ENCODE results near the gene TMEM253.

TMEM253 gene

DNA sequence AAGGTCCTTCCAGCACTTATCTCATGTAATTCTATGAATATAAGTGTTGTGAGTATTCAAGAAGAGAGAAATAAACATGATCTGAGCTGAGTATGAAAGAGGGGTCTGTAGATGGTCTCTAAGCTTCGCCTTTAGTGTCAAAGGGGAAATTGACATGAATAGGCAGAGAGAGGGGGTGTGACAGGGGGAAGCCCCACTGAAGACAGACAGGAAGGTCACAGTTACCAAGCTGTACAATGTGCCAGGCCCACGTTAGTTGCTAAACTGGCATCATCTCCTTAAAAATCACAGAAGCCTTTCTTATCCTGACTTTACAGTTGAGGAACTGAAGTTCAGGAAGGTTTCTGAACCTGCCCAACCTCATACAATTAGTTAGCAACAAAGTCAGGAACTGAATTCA is 23.2 kb upstream of the TMEM253 start:
- no peak overlapping the region for H3K4me3 ChIP-seq (ENCODE audit: low read length)
- TF ChIP-seq, protein P1, sequence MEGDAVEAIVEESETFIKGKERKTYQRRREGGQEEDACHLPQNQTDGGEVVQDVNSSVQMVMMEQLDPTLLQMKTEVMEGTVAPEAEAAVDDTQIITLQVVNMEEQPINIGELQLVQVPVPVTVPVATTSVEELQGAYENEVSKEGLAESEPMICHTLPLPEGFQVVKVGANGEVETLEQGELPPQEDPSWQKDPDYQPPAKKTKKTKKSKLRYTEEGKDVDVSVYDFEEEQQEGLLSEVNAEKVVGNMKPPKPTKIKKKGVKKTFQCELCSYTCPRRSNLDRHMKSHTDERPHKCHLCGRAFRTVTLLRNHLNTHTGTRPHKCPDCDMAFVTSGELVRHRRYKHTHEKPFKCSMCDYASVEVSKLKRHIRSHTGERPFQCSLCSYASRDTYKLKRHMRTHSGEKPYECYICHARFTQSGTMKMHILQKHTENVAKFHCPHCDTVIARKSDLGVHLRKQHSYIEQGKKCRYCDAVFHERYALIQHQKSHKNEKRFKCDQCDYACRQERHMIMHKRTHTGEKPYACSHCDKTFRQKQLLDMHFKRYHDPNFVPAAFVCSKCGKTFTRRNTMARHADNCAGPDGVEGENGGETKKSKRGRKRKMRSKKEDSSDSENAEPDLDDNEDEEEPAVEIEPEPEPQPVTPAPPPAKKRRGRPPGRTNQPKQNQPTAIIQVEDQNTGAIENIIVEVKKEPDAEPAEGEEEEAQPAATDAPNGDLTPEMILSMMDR (IDR thresholded peaks at IDR 0.05; ENCODE audit: insufficient read depth, low read depth, low read length, missing control alignments): no peak
- no peak for DNase-seq (ENCODE audit: low read depth)

DNA sequence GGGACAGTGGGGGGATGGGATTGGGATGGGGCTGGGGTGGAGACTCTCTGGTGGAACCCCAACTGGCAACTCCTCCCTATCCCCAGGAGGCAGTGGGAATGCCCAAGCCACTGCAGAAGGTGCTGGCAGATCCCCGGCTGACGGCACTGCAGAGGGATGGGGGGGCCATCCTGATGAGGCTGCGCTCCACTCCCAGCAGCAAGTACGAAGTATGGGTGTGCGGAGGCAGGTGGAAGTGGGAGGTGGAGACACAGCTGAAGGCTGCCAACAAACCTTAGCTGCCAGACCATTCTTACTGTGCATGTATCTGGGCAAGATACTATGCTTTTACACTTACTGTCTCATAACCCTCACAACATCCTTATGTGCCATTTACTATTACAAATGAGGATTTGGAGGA is 22.6 kb upstream of the TMEM253 start:
- no peak for DNase-seq (ENCODE audit: low read depth)
- H3K4me3 ChIP-seq (ENCODE audit: low read length): no peak overlapping the region
- TF ChIP-seq, protein P1 (IDR thresholded peaks at IDR 0.05; ENCODE audit: insufficient read depth, low read depth, low read length, missing control alignments): no peak

DNA sequence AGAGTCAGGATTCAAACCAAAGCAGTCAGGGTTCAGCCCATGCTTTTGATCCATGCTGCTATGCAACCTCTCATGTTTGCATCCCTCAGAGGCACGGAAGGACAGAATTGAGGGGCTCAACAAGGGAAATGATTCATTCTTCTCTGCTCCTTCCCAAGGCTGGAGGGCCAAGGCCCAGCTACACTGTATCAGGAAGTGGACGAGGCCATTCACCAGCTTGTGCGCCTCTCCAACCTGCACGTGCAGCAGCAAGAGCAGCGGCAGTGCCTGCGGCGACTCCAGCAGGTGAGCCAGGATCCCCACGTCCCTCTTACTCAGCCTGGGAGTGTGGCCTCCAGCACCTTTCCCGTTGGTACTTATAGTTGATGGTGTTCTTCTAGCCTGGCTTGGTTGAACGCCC is 22.1 kb upstream of the TMEM253 start:
- TF ChIP-seq, protein P1 (IDR thresholded peaks at IDR 0.05; ENCODE audit: insufficient read depth, low read depth, low read length, missing control alignments): no peak
- H3K4me3 ChIP-seq (ENCODE audit: low read length): no peak overlapping the region
- no peak for DNase-seq (ENCODE audit: low read depth)

DNA sequence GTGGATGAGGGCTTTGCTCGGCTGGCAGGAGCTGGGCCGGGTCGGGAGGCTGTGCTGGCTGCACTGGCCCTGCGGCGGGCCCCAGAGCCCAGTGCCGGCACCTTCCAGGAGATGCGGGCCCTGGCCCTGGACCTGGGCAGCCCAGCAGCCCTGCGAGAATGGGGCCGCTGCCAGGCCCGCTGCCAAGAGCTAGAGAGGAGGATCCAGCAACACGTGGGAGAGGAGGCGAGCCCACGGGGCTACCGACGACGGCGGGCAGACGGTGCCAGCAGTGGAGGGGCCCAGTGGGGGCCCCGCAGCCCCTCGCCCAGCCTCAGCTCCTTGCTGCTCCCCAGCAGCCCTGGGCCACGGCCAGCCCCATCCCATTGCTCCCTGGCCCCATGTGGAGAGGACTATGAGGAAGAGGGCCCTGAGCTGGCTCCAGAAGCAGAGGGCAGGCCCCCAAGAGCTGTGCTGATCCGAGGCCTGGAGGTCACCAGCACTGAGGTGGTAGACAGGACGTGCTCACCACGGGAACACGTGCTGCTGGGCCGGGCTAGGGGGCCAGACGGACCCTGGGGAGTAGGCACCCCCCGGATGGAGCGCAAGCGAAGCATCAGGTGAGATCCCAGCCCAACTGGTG is 19.2 kb upstream of the TMEM253 start:
- H3K4me3 ChIP-seq (ENCODE audit: low read length): no peak overlapping the region
- TF ChIP-seq, protein P1 (IDR thresholded peaks at IDR 0.05; ENCODE audit: insufficient read depth, low read depth, low read length, missing control alignments): no peak
- DNase-seq (ENCODE audit: low read depth): no peak

DNA sequence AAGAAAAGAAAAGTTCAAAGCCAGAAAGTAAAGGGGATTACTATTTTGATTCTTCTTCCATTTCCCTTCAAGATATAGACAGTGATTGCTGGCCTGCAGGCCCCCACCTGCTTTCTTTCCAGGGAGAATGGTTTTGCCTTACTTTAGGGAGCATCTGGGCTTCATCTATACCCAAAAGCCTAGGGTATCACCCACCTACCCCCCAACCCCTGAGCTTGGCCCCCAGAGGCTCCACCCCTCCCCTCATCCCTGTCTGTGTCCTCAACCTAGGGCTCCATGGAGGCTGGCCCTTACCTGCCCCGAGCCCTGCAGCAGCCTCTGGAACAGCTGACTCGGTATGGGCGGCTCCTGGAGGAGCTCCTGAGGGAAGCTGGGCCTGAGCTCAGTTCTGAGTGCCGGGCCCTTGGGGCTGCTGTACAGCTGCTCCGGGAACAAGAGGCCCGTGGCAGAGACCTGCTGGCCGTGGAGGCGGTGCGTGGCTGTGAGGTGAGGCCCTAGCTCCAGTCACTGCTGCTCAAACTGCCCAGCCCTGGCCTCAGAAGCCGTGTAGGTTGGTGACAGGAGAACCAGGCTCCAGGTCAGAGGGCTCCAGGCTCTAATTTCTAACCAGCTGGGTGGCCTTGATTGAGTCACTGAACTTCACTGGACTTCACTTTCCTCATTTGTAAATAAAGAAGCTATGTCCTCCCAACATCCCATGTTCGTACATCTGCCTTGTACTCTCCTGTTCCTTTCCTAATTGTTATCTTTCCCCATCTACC is 17.1 kb upstream of the TMEM253 start:
- TF ChIP-seq, protein P1 (IDR thresholded peaks at IDR 0.05; ENCODE audit: insufficient read depth, low read depth, low read length, missing control alignments): no peak
- no peak overlapping the region for H3K4me3 ChIP-seq (ENCODE audit: low read length)
- DNase-seq (ENCODE audit: low read depth): no peak

DNA sequence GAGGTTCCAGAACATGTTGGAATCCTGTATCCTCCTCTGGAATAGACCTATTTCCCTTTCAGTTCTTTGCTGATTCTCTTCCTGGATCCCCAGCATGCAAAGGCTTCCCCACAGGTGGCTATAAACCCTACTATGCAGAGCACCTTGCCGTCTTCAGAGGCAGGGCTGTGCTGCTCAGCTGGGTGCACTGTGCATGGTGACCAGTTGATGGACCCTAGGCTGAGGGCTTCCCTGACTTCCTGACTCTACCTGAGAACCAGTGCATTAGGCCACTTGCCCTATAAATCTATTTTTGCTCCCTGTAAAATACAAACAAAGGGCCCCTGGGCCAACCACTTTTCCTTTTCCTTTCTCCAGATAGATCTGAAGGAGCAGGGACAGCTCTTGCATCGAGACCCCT is 16.5 kb upstream of the TMEM253 start:
- no peak overlapping the region for H3K4me3 ChIP-seq (ENCODE audit: low read length)
- TF ChIP-seq, protein P1 (IDR thresholded peaks at IDR 0.05; ENCODE audit: insufficient read depth, low read depth, low read length, missing control alignments): no peak
- DNase-seq (ENCODE audit: low read depth): no peak
